ENCODE data around the gene CR1L. TPM values are rescaled to one million over a fixed set of nuclear protein-coding genes. Genes with fewer than 3 reads are reported as not detected.

Gene CR1L
- total and polyA plus RNA-seq, 9 of the 15 experiments (the other 6 are each of a cell fraction or from before 2014, with no cell fraction given), result 10.1 to 74.8 (median 34.3) TPM

DNA sequence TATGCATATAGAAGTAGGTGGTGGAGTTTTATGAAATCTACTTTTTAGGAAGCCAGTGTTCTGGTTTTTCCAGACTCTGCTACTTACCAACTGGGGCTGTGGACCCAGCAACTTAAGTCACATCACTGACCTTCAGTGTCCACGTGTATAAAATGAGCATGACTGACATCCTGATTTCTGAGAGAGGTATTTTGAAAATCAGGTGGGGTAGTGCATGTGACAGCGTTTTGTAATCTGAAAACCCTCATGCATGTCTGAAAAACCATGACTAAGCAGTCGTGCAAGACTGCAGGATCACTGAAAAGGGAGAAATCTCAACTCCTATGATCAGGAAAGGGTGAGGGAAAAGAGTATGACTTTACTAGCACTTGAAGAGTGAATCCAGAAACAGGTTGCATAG, 26.1 kb downstream of the CR1L start (continued):
- TF ChIP-seq, protein P1, sequence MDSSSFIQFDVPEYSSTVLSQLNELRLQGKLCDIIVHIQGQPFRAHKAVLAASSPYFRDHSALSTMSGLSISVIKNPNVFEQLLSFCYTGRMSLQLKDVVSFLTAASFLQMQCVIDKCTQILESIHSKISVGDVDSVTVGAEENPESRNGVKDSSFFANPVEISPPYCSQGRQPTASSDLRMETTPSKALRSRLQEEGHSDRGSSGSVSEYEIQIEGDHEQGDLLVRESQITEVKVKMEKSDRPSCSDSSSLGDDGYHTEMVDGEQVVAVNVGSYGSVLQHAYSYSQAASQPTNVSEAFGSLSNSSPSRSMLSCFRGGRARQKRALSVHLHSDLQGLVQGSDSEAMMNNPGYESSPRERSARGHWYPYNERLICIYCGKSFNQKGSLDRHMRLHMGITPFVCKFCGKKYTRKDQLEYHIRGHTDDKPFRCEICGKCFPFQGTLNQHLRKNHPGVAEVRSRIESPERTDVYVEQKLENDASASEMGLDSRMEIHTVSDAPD (CRISPR knock-in tag; IDR thresholded peaks at IDR 0.05), result no peak
- TF ChIP-seq PHB2 (IDR thresholded peaks at IDR 0.05; ENCODE audit: low read depth) (no peak), PML (IDR thresholded peaks at IDR 0.05; ENCODE audit: low read length) (no peak), ARNT (IDR thresholded peaks at IDR 0.05) (no peak), PPARD (CRISPR knock-in tag; IDR thresholded peaks at IDR 0.05) (no peak), POU5F1 (IDR thresholded peaks at IDR 0.05; ENCODE audit: borderline replicate concordance, low read depth, low read length, partially characterized antibody) (no peak), TGIF2 (CRISPR knock-in tag; IDR thresholded peaks at IDR 0.05) (no peak), NBN (IDR thresholded peaks at IDR 0.05; ENCODE audit: low read depth) (peak; percentile 43; the same call in 1 of the 2 replicates), MTA2 (IDR thresholded peaks at IDR 0.05; ENCODE audit: low read depth) (no peak)
- TF ChIP-seq, protein P2, sequence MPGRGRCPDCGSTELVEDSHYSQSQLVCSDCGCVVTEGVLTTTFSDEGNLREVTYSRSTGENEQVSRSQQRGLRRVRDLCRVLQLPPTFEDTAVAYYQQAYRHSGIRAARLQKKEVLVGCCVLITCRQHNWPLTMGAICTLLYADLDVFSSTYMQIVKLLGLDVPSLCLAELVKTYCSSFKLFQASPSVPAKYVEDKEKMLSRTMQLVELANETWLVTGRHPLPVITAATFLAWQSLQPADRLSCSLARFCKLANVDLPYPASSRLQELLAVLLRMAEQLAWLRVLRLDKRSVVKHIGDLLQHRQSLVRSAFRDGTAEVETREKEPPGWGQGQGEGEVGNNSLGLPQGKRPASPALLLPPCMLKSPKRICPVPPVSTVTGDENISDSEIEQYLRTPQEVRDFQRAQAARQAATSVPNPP (IDR thresholded peaks at IDR 0.05; ENCODE audit: borderline replicate concordance, insufficient read depth, insufficient read length), result no peak
- TF ChIP-seq, protein P3, sequence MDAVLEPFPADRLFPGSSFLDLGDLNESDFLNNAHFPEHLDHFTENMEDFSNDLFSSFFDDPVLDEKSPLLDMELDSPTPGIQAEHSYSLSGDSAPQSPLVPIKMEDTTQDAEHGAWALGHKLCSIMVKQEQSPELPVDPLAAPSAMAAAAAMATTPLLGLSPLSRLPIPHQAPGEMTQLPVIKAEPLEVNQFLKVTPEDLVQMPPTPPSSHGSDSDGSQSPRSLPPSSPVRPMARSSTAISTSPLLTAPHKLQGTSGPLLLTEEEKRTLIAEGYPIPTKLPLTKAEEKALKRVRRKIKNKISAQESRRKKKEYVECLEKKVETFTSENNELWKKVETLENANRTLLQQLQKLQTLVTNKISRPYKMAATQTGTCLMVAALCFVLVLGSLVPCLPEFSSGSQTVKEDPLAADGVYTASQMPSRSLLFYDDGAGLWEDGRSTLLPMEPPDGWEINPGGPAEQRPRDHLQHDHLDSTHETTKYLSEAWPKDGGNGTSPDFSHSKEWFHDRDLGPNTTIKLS (IDR thresholded peaks at IDR 0.05; ENCODE audit: borderline replicate concordance, low read depth), result no peak
- TF ChIP-seq, protein P4, sequence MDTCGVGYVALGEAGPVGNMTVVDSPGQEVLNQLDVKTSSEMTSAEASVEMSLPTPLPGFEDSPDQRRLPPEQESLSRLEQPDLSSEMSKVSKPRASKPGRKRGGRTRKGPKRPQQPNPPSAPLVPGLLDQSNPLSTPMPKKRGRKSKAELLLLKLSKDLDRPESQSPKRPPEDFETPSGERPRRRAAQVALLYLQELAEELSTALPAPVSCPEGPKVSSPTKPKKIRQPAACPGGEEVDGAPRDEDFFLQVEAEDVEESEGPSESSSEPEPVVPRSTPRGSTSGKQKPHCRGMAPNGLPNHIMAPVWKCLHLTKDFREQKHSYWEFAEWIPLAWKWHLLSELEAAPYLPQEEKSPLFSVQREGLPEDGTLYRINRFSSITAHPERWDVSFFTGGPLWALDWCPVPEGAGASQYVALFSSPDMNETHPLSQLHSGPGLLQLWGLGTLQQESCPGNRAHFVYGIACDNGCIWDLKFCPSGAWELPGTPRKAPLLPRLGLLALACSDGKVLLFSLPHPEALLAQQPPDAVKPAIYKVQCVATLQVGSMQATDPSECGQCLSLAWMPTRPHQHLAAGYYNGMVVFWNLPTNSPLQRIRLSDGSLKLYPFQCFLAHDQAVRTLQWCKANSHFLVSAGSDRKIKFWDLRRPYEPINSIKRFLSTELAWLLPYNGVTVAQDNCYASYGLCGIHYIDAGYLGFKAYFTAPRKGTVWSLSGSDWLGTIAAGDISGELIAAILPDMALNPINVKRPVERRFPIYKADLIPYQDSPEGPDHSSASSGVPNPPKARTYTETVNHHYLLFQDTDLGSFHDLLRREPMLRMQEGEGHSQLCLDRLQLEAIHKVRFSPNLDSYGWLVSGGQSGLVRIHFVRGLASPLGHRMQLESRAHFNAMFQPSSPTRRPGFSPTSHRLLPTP (IDR thresholded peaks at IDR 0.05; ENCODE audit: borderline replicate concordance, extremely low read depth, insufficient read length), result no peak
- TF ChIP-seq, protein P5, sequence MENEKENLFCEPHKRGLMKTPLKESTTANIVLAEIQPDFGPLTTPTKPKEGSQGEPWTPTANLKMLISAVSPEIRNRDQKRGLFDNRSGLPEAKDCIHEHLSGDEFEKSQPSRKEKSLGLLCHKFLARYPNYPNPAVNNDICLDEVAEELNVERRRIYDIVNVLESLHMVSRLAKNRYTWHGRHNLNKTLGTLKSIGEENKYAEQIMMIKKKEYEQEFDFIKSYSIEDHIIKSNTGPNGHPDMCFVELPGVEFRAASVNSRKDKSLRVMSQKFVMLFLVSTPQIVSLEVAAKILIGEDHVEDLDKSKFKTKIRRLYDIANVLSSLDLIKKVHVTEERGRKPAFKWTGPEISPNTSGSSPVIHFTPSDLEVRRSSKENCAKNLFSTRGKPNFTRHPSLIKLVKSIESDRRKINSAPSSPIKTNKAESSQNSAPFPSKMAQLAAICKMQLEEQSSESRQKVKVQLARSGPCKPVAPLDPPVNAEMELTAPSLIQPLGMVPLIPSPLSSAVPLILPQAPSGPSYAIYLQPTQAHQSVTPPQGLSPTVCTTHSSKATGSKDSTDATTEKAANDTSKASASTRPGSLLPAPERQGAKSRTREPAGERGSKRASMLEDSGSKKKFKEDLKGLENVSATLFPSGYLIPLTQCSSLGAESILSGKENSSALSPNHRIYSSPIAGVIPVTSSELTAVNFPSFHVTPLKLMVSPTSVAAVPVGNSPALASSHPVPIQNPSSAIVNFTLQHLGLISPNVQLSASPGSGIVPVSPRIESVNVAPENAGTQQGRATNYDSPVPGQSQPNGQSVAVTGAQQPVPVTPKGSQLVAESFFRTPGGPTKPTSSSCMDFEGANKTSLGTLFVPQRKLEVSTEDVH (IDR thresholded peaks at IDR 0.05; ENCODE audit: low read depth, partially characterized antibody), result no peak
- TF ChIP-seq, protein P6, sequence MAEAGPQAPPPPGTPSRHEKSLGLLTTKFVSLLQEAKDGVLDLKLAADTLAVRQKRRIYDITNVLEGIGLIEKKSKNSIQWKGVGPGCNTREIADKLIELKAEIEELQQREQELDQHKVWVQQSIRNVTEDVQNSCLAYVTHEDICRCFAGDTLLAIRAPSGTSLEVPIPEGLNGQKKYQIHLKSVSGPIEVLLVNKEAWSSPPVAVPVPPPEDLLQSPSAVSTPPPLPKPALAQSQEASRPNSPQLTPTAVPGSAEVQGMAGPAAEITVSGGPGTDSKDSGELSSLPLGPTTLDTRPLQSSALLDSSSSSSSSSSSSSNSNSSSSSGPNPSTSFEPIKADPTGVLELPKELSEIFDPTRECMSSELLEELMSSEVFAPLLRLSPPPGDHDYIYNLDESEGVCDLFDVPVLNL (CRISPR knock-in tag; IDR thresholded peaks at IDR 0.05; ENCODE audit: low read depth), result no peak
- TF ChIP-seq, protein P7, sequence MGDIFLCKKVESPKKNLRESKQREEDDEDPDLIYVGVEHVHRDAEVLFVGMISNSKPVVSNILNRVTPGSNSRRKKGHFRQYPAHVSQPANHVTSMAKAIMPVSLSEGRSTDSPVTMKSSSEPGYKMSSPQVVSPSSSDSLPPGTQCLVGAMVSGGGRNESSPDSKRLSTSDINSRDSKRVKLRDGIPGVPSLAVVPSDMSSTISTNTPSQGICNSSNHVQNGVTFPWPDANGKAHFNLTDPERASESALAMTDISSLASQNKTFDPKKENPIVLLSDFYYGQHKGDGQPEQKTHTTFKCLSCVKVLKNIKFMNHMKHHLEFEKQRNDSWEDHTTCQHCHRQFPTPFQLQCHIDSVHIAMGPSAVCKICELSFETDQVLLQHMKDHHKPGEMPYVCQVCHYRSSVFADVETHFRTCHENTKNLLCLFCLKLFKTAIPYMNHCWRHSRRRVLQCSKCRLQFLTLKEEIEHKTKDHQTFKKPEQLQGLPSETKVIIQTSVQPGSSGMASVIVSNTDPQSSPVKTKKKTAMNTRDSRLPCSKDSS (IDR thresholded peaks at IDR 0.05; ENCODE audit: low read depth, partially characterized antibody), result no peak

Measured in K562 (cell line).